Caco-2 (cell line): Measurements from ENCODE around the gene WDFY2. TPM values are rescaled to one million over a fixed set of nuclear protein-coding genes. Genes with fewer than 3 reads are reported as not detected.
"Not testable (repeated sequence)": the region's sequence is repeated elsewhere in the genome, so short reads cannot be mapped to it uniquely, and the experiment has no call there.

ENCODE experiments used
- BruUV-seq: library from RNA; stranded (reverse); fragments of 400-500 nt; replicated peaks from 2 replicates; lab custom pipeline; 2021; lab: Mats Ljungman, UMichigan
- CTCF ChIA-PET: fragments of 300-600 bp; sonication (Branson Sonifier 250); formaldehyde crosslinking; loops from one replicate; lab custom pipeline; 2022; ENCODE audit warnings: antibody characterized with exemption; lab: Charles Lee
- POLR2A ChIA-PET: fragments of 300-600 bp; sonication (Branson Sonifier 250); formaldehyde crosslinking; loops from one replicate; lab custom pipeline; 2022; ENCODE audit warnings: antibody characterized with exemption; lab: Charles Lee
- DNase-seq, 2 experiments: peaks; one replicate each; pipeline versions ENCODE4 v3.0.0 to v3.0.0-alpha.2; 2020 to 2022
- H3K27me3 ChIP-seq: replicated peaks from 2 replicates; pipeline ENCODE4 v1.6.0; 2011; ENCODE audit warnings: low read length; ENCODE audit not compliant: control insufficient read depth, insufficient read depth
- H3K36me3 ChIP-seq: 2 replicates; pipeline ENCODE4 v1.5.1; 2011; ENCODE audit warnings: low read length; ENCODE audit not compliant: control insufficient read depth, insufficient read depth
- H3K4me1 ChIP-seq: fragments of 250-450 bp; sonication (Bioruptor Pico); 2 replicates; pipeline ENCODE4 v1.5.1; 2020; ENCODE audit warnings: mild to moderate bottlenecking
- H3K4me3 ChIP-seq: 2 replicates; pipeline ENCODE4 v1.5.1; 2011; ENCODE audit warnings: low read depth, mild to moderate bottlenecking, control low read depth, low read length
- H3K9me3 ChIP-seq: fragments of 250-450 bp; sonication (Bioruptor Pico); 2 replicates; pipeline ENCODE4 v1.5.1; 2020; ENCODE audit warnings: mild to moderate bottlenecking, moderate library complexity
- H3K27ac Mint-ChIP-seq: one replicate; pipeline ENCODE4 v1.8.0; 2022; ENCODE audit warnings: mixed read lengths; ENCODE audit not compliant: unreplicated experiment
- H3K27me3 Mint-ChIP-seq: one replicate; pipeline ENCODE4 v1.8.0; 2022; ENCODE audit warnings: mixed read lengths; ENCODE audit not compliant: insufficient read depth, unreplicated experiment
- H3K36me3 Mint-ChIP-seq: one replicate; pipeline ENCODE4 v1.8.0; 2022; ENCODE audit warnings: mild to moderate bottlenecking, mixed read lengths; ENCODE audit not compliant: insufficient read depth, unreplicated experiment
- H3K4me1 Mint-ChIP-seq: one replicate; pipeline ENCODE4 v1.8.0; 2022; ENCODE audit warnings: low read depth, mixed read lengths; ENCODE audit not compliant: unreplicated experiment
- H3K4me3 Mint-ChIP-seq: one replicate; pipeline ENCODE4 v1.8.0; 2022; ENCODE audit warnings: mild to moderate bottlenecking, moderate library complexity, mixed read lengths; ENCODE audit not compliant: unreplicated experiment
- H3K9me3 Mint-ChIP-seq: one replicate; pipeline ENCODE4 v1.8.0; 2022; ENCODE audit warnings: mixed read lengths; ENCODE audit not compliant: unreplicated experiment
- intact Hi-C: fragments of 100-400 bp; cut with micrococcal nuclease; formaldehyde crosslinking; loops from one replicate; pipeline ENCODE4 v1.10.0; 2022; ENCODE audit not compliant: unreplicated experiment
- total RNA-seq: library from RNA; stranded (reverse); gene quantifications from 2 replicates; pipeline ENCODE4 v1.2.3, GENCODE V29; 2022
- TF ChIP-seq, protein P1 (sequence below), 2 experiments: fragments of 200-600 bp in 1 of 2; IDR thresholded peaks; 1 replicate in 1 of 2; 2 replicates in 1 of 2; pipeline versions ENCODE4 v1.5.1 to v1.8.0; 2011 to 2022; ENCODE audit warnings: antibody characterized with exemption in 1 of 2, control low read depth in 1 of 2, inconsistent platforms in 1 of 2, low read depth in 1 of 2, low read length in 1 of 2, mild to moderate bottlenecking in 1 of 2, moderate library complexity in 1 of 2; ENCODE audit not compliant: insufficient read depth in 1 of 2, severe bottlenecking in 1 of 2, unreplicated experiment in 1 of 2

Gene WDFY2
- total RNA-seq, 1 experiment from 2014 or later, result 9.2 TPM

DNA sequence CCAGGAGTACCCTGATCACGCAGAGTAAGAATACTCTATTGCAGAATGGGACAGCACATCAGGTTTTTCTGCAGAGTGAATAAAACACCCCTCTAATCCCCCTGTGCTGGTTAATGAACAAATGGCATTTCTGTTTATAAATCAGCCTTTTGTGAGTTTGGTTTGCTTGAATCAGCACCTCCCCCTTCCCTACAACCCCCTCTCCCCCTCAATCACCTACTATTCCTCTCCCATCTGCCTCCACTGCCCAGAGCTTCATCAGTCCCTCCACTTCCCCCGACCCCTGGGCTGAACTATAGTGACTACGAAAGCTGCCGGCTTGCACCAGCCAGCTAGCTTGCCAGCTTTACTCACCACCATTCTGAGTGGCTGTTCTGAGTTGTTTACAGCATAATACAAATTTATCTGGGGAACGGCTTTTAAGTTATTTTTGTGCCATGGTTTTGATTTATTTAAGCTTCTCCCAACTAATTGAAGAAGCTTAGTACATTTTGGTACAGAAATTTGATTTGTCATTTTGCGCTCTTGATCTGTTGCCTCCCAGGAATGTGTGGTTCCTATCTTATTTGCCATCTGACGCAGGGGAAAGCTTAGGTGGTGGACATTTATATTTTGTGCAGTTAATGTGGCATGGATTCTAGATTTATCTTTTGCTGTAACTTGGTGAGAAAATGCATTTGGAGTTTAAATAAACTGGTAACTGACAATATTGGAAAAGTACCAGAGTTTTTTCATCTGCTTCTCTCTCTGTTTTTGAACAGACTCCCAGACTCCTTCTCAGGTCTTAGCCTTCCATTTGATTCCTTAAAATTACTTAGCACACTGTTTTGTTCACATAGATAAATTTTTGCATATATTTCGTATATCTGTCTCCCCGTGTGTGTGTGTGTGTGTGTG is 41.7 kb upstream of the WDFY2 start:
- DNase-seq, result no peak
- H3K4me3 ChIP-seq, result no peak overlapping the region
- Mint-ChIP-seq H3K4me3 (no peak overlapping the region), H3K9me3 (no peaks in the 10 kb centered on the region), H3K36me3 (no peaks in the 10 kb centered on the region), H3K27me3 (no peaks in the 10 kb centered on the region), H3K27ac (no peak overlapping the region), H3K4me1 (peaks cover 7% of the 10 kb centered on the region)
- no peaks in the 10 kb centered on the region for H3K27me3 ChIP-seq
- ChIA-PET POLR2A (no interaction called here), CTCF (no interaction called here)
- intact Hi-C loops, result no loop called here
- no TSS peak for BruUV-seq
- TF ChIP-seq, protein P1, sequence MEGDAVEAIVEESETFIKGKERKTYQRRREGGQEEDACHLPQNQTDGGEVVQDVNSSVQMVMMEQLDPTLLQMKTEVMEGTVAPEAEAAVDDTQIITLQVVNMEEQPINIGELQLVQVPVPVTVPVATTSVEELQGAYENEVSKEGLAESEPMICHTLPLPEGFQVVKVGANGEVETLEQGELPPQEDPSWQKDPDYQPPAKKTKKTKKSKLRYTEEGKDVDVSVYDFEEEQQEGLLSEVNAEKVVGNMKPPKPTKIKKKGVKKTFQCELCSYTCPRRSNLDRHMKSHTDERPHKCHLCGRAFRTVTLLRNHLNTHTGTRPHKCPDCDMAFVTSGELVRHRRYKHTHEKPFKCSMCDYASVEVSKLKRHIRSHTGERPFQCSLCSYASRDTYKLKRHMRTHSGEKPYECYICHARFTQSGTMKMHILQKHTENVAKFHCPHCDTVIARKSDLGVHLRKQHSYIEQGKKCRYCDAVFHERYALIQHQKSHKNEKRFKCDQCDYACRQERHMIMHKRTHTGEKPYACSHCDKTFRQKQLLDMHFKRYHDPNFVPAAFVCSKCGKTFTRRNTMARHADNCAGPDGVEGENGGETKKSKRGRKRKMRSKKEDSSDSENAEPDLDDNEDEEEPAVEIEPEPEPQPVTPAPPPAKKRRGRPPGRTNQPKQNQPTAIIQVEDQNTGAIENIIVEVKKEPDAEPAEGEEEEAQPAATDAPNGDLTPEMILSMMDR (IDR thresholded peaks at IDR 0.05; ENCODE audit: insufficient read depth in 1 of 2, low read depth in 1 of 2, low read length in 1 of 2, severe bottlenecking in 1 of 2, unreplicated experiment in 1 of 2), result no peak
- H3K9me3 ChIP-seq, result no peaks in the 10 kb centered on the region
- no peaks in the 10 kb centered on the region for H3K36me3 ChIP-seq
- no peaks in the 10 kb centered on the region for H3K4me1 ChIP-seq

DNA sequence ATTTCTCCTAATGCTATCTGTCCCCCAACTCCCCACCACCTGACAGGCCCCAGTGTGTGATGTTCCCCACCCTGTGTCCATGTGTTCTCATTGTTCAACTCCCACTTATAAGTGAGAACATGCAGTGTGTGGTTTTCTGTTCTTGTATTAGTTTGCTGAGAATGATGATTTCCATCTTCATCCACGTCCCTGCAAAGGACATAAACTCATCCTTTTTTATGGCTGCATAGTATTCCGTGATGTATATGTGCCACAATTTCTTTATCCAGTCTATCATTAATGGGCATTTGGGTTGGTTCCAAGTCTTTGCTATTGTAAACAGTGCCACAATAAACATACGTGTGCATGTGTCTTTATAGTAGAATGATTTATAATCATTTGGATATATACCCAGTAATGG is 38.8 kb upstream of the WDFY2 start:
- H3K9me3 ChIP-seq, BruUV-seq, H3K4me1 Mint-ChIP-seq, H3K9me3 Mint-ChIP-seq, CTCF ChIA-PET, intact Hi-C loops, H3K4me3 ChIP-seq, POLR2A ChIA-PET, H3K27ac Mint-ChIP-seq, H3K27me3 Mint-ChIP-seq, H3K36me3 Mint-ChIP-seq, H3K4me3 Mint-ChIP-seq, H3K36me3 ChIP-seq, H3K4me1 ChIP-seq, DNase-seq, H3K27me3 ChIP-seq: not testable (repeated sequence)

DNA sequence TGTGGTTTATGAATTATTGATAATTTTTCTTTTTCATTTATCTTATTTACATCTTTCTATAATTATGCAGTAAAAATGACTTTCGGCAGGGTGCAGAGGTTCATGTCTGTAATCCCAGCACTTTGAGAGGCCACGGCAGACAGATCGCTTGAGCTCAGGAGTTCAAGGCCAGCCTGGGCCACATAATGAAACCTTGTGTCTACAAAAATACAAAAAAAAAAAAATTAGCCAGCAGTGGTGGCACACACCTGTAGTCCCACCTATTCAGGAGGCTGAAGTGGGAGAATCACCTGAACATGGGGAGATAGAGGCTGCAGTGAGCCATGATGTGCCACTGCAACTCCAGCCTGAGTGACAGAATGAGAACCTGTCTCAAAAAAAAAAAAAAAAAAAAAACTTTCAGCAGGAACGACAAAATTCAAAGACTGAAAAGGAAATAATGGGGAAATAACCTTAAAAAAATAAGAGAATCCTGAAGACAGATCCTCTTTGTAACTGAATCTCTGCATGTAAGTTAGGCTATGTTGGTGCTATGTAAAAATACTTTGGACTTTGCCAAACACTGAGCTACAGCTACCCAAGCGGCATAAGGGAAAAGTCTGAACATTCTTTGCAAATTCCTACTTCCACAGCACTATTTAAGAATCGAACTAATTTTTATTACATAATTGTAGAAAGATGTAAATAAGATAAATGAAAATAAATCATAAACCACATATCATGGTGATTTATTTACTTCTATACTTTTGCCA is 36.7 kb upstream of the WDFY2 start:
- ChIA-PET POLR2A (interaction anchor here (1.0 kb wide), 1 partner anchor 95 kb away, joined by 3 read pairs; the partner anchor contains the start of gene INTS6), CTCF (interaction anchor here (0.7 kb wide), 1 partner anchor 91 kb away, joined by 3 read pairs; no protein-coding TSS in a partner anchor)
- no peaks in the 10 kb centered on the region for H3K4me1 Mint-ChIP-seq
- H3K9me3 Mint-ChIP-seq, result no peaks in the 10 kb centered on the region
- Histone ChIP-seq H3K27me3 (no peaks in the 10 kb centered on the region), H3K4me3 (no peak overlapping the region), H3K9me3 (no peaks in the 10 kb centered on the region), H3K4me1 (no peaks in the 10 kb centered on the region), H3K36me3 (no peaks in the 10 kb centered on the region)
- intact Hi-C loops, result no loop called here
- H3K27me3 Mint-ChIP-seq, result no peaks in the 10 kb centered on the region
- no peak for DNase-seq
- H3K36me3 Mint-ChIP-seq, result no peaks in the 10 kb centered on the region
- H3K27ac Mint-ChIP-seq, result no peak overlapping the region
- no peak overlapping the region for H3K4me3 Mint-ChIP-seq
- TF ChIP-seq, protein P1 (IDR thresholded peaks at IDR 0.05; ENCODE audit: insufficient read depth in 1 of 2, low read depth in 1 of 2, low read length in 1 of 2, severe bottlenecking in 1 of 2, unreplicated experiment in 1 of 2), result no peak
- no TSS peak for BruUV-seq
